Adrenal gland (tissue), 5 donors: ENCODE data around the gene AGAP1.

ENCODE experiments used
- CTCF ChIP-seq, 6 experiments: fragments of 450-650 bp in 4 of 6; fragments of 200-600 bp in 2 of 6; sonication (generic) in 1 of 6; IDR thresholded peaks; 1 replicate in 5 of 6; 2 replicates in 1 of 6; pipeline versions ENCODE4 v1.5.1 to v1.8.0; 2016 to 2021; ENCODE audit warnings: antibody characterized with exemption in 6 of 6, mild to moderate bottlenecking in 2 of 6, moderate library complexity in 1 of 6
- POLR2A ChIP-seq, 2 donors: fragments of 450-650 bp; IDR thresholded peaks; one replicate each; pipeline ENCODE4 v1.6.1; 2017; ENCODE audit warnings: antibody characterized with exemption in 2 of 2, mild to moderate bottlenecking in 2 of 2, moderate library complexity in 1 of 2
- donor health status: DM: no; HTN: no; CAD: no.

- TF ChIP-seq CTCF (IDR thresholded peaks at IDR 0.05) (no peak), POLR2A (IDR thresholded peaks at IDR 0.05) (no peak)
Measured at GRCh38 chr2:235711527-235711926, 217.7 kb downstream of the AGAP1 start.
